CD4-positive, alpha-beta T cell treated with Interleukin-4 for 1 hour (primary cell): ENCODE results near the gene HTR4.
"Not testable (repeated sequence)": the region's sequence is repeated elsewhere in the genome, so short reads cannot be mapped to it uniquely, and the experiment has no call there.

Experiments used
- DNase-seq, 2 donors: peaks; one replicate each; pipeline ENCODE4 v3.0.0-alpha.2; 2020 to 2022

Gene HTR4

DNA sequence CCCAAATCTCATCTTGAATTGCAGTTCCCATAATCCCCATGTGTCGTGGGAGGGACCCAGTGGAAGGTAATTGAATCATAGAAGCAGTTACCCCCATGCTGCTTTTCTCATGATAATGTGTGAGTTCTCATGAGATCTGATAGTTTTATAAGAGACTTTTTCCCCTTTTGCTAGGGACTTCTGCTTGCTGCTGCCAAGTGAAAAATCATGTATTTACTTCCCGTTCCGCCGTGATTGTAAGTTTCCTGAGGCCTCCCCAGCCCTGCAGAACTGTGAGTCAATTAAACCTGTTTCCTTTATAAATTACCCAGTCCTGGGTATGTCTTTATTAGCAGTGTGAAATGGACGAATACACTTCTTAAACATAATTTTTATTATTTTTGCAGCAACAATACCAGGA, 185.6 kb downstream of the HTR4 start:
- not testable (repeated sequence) for DNase-seq

DNA sequence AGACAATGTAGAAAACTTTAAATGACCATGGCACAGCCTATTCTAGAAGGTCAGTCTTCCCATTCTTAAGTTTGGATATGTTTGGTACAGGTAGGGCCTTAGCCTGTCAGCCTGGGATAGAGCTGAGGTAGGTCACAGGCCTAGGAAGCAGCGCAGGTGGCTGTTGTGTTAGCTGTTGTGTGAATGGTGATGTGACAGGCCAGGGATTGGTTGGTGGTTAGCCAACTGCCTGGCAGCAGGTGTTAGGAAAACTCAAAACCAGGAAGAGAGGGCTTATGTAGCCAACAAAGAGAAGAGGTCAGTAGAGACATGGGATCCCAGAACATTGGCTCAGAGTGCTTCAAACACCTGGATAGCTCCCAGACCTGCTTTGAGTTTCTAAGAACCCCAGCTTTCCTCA, 186.4 kb downstream of the HTR4 start:
- no peak for DNase-seq

DNA sequence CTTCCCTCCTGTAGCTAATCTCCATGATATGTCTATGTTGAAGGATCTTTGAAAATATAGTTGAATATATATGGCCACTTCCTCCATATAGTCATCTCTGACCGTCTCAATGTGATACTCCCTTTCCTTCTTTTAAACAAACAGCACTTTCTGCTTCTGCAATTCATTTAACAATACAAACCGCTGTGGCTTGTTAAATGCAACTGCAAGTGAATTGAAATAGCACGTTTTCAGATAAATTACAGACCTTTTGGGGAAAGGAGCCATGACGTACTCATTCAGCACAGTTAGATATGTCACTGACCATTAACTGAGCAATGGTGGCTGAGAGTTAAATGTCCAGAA, 188.1 kb downstream of the HTR4 start:
- no peak for DNase-seq

DNA sequence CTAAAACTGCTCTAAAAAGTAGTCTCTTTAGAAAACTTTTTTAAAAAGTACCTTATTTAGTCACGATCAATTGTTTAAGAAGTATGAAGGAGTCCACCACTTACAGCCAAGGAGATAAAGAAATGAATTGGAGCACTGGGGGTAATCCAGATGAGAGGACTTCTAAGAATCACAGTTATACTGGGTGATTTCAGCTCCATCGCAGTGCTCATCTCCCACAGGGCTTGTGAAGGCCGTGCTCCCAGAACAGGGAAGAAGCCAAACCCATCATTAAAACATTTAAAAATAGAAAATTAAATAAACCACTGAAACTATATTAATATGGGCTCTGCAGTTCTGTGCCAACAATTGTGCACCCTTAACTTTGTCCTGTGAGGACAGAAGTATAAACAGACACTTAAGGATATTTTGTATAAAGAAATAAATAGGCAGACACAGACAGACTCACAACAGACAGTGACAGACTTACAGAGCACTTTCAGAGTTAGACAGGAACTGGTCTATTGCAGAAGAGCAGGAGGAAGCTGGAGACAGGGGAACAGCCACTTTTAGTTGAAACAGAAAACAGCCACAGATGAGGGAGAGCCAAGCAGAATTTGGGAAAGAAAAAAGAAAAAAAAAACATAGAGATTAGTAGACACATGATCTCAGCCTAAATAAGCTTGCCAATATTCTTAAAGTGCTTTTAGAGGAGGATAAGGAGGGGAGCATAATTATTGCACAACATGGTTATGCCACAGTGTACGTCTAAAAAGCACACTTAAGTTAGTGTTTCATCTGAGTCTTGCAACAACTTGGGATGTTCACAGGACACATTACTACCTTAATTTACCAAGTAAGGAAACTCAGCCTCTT, 188.7 kb downstream of the HTR4 start:
- no peak for DNase-seq

DNA sequence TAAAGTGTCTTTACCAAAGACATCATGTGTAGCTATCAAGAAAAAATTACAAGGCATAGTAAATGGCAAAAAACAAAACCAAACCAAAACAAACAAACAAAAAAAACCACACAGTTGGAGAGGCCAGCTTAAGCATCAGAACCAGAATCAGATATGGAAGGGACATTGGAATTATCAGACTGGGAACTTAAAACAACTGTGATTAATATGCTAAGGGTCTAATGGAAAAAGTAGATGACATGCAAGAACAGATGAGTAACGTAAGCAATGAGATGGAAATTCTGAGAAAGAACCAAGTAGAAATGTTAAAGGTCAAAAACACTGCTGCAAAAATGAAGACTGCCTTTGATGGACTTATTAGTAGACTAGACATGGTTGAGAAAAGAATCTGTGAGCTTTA, 194.7 kb downstream of the HTR4 start:
- DNase-seq, result no peak

DNA sequence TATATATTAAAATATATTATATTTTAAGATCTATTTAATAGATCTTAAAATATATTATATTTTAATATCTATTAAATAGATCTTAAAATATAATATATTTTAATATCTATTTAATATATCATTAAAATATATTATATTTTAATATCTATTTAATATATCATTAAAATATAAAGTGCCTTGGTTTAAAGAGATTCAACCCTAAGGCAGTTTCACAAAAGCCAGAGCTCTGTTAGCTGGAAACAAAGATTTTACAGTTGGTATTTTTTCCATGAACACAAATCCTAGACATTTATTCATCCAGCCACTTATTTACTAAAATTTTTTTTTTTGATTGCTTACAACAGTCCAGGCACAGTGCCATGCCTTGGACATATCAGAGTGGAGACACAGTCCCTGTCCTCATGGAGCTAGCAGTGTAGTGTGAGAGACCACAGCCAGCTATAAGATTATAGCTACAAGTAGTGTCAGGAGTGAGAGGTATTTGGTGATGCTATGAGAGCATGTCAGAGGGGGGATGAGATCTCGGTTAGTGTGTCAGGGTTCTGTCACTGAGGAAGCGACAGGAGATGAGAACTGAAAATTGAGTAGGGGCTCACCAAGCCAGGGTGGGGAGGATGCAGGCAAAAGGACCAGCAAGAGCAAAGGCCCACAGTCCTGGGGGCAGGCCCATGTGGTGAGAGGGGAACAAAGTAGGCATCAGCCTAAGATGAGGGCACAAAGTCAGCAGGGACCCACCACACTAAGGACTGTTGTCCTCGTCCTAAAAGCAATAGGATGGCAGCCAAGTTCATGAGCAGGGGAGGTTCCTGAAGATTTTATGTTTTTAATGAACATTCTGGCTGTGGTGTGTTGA, 196.1 kb downstream of the HTR4 start:
- no peak for DNase-seq

DNA sequence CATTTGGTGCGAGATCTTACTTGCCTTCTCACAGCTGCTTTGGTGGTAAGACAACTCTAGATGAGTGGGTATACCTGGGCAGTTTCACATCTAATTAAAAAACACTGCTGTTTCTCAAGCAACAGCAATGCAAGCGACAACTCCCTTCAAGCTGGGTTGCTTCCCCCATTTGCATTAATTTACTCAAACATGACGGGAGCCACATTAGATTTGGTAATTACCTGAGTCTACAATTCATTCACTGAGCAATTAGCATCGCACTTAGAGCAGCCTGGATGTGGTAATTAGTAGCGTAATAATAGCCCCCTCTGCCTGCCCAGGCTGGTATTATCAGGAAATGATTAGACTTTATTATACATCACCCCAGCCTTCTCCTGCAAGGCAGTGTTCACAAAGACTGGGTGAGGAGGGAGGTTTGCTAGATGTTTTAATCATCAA, 197.1 kb downstream of the HTR4 start:
- DNase-seq, result peak in 1 of 2 donors; percentile 35

DNA sequence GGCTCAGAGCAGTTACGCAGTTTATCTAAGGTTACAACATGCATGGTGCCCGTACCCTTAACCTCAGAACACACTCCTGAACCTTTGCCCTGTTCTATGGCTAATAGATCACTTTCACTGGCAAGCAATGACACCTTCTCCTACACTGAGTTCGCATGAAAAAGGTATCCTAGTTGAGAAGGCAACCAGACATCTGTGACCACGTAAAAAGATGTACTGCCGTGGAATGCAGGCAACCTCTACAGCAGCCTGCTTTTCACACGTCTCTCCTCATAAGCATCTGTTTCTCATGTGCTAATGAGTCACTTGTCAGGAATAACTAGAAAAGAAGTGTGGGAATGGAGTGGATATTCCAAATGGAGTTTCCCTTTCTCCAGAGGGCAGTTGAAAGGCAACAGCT, 199.1 kb downstream of the HTR4 start:
- no peak for DNase-seq

GRCh38 chr5:148454576-148454975, 199.8 kb downstream of the HTR4 start:
- DNase-seq, result no peak

- DNase-seq, result no peak
These were observed 201.7 kb downstream of the HTR4 start for GRCh38 chr5:148452499-148453193.

GRCh38 chr5:148446611-148447010, 207.7 kb downstream of the HTR4 start:
- DNase-seq, result no peak

DNA sequence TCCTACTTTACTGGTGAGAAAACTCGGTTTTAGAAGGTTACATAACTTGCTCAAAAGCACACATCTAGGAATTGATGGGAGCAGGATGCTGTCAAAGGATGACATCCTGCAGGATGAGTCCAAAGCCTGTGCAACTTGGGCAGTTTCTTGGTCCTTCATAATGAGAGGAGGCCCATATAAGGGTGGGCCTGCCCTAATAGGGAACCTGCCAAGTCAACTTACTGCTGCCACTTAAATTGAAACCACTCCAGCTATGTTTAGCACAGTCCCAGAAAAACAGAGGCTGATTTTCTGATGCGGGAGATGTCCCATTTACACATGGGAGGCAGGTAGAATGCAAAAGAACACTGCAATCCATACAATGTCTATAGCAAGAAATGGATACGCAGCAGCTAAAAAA, 208.7 kb downstream of the HTR4 start:
- DNase-seq, result no peak

DNA sequence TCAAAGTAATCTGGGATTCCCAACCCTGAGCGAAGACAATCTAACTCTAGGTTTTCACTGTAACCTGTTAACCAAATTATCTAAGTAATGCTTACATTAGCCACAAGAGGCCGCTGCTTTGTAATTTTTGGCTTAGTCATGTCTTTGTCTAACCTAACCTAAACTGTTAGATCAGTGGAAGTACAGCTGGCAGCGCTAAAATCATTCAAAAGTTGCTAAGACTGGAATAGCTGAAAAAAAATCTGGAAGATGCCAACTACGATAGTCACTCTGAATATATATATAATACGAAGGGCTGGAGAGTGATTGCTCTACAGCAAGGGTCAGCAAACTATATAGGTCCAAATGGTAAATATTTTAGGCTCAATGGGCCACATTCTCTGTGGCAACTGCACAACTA, 210.3 kb downstream of the HTR4 start:
- peak; percentile 15 to 61 for DNase-seq

- no peak for DNase-seq
These were observed 211.1 kb downstream of the HTR4 start for GRCh38 chr5:148443241-148443640.

DNA sequence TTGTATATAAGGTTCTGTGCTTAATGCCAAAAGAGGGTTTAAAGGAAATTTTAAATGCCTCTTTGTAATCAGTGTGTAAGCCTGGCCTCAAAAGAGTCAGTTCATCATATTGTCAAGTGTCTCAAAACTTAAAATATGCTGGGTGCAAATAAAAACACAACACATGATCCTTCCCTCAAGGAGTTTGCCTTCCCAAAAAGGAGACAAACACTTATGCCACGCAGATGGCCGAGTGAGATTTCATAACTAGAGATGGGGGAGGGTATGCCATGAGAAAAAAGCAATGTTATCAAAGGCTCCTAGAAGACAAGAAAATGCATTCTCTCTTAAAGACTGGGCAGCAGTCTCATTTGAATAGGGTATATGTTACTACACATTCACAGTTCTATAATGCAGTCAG, 215.4 kb downstream of the HTR4 start:
- DNase-seq, result no peak

DNA sequence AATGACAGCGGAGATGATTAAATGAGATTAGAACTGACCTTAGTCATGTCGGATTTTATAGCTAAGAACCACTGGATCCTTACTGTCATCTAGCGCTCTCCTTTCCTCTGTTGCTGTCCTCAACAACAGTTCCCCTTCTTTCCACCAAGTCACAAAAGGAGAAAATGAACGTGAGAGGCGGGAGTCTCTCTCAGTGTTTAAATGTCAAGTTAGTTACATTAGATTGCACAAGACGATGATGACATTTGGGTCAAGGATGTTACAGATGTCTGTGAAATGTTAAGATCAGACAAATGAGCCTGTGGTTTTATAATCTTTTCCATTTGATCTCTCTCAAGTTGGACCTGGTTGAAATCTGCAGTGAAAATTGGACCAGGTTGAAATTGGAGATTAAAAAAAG, 217.1 kb downstream of the HTR4 start:
- no peak for DNase-seq

DNA sequence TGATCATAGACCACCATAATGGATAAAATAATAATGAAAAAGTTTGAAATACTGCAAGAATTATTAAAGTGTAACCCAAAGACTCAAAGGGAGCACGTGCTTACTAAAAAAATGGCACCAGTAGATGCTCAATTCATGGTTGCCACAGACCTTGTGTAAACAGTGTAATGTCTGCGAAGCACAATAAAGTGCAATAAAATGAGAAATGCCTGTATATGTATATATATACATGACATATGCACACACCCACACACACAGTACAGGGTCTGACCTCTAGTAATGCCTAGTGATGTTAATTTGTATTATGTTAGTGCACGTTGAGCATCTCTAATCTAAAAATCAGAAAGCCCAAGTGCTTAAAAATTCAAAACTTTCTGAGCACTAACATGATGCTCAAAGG, 218.3 kb downstream of the HTR4 start:
- DNase-seq, result no peak

- no peak for DNase-seq
These were observed 220.5 kb downstream of the HTR4 start for GRCh38 chr5:148433826-148434225.
